Activated CD4-positive, alpha-beta T cell treated with anti-CD3 and anti-CD28 coated beads, Interleukin-10, Interleukin-2, amounts not matched to agents 100 ng/mL and 50 ng/mL, durations not matched to agents 16 hours and 8 hours (primary cell): Measurements from ENCODE around the gene SLC38A3.
A peak's percentile ranks its signal among the peaks of the same experiment; 100 is the strongest.
"Not testable (repeated sequence)": the region's sequence is repeated elsewhere in the genome, so short reads cannot be mapped to it uniquely, and the experiment has no call there.

Source experiments
- DNase-seq: peaks from one replicate; pipeline ENCODE4 v3.0.0-alpha.2; 2020

SLC38A3 gene

DNA sequence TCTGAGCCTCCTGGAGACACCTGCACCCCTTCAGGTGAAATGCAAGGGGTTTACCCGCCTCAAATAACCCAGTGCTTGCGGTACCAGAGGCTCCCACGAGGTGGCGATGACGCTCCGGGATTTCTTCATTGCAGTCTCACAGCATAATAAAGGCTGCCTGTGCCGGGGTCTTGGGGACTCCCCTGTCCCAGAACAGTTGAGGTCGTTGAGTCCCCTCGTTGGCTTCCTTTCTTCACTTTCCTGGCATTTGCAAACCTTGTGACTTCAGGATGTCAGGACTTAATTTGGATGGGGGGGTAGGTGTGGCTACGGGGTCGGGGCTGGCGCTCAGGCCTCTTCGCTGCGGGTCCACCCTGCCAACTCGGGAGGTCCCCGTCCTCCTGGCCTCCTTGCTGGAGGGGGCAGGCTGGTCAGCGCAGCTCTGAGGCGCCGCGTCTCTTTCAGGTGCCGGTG, 12.4 kb upstream of the SLC38A3 start:
- DNase-seq, result peak; percentile 78

DNA sequence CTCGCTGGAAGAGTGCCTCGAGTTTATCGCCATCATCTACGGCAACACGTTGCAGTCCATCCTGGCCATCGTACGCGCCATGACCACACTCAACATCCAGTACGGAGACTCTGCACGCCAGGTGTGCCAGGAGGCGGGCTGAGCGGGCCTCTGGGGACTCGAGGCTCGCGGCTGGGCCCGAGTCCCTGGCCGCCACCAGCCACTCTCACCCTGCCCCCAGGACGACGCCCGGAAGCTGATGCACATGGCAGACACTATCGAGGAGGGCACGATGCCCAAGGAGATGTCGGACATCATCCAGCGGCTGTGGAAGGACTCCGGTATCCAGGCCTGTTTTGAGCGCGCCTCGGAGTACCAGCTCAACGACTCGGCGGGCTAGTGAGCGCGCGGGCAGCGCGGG, 11.8 kb upstream of the SLC38A3 start:
- DNase-seq, result no peak

DNA sequence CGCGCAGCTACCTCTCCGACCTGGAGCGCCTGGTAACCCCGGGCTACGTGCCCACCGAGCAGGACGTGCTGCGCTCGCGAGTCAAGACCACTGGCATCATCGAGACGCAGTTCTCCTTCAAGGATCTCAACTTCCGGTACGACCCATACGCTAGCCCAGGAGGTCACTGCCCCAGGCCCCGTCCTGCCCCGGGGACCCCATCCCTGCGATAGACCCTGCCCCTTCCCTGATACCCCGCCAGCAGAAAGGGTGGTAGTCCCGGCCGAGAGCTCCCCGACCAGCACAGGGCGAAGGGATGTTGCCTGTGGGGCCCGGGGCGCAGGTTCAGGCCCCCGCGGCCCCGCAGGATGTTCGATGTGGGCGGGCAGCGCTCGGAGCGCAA, 11.3 kb upstream of the SLC38A3 start:
- DNase-seq, result no peak

DNA sequence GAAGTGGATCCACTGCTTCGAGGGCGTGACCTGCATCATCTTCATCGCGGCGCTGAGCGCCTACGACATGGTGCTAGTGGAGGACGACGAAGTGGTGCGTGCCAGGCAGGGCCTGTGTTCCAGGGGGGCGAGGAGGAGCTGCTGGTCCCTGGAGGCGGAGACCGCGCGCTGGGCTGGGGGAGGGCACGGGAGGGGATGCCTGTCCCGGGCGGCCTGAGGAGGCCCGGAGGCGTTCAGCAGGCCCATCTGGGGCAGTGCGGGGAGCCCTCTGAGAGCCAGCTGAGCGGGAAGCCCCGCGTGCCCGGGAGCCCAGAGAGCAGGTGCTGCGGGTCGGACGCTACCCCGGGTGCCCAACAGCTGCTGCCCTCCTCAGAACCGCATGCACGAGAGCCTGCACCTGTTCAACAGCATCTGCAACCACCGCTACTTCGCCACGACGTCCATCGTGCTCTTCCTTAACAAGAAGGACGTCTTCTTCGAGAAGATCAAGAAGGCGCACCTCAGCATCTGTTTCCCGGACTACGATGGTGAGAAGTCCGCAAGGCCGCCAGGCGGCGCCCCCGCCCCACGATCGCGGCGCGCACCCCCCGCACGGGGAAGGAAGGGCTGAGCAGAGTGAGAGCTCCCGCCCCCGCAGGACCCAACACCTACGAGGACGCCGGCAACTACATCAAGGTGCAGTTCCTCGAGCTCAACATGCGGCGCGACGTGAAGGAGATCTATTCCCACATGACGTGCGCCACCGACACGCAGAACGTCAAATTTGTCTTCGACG, 10.8 kb upstream of the SLC38A3 start:
- DNase-seq, result peak; percentile 77

DNA sequence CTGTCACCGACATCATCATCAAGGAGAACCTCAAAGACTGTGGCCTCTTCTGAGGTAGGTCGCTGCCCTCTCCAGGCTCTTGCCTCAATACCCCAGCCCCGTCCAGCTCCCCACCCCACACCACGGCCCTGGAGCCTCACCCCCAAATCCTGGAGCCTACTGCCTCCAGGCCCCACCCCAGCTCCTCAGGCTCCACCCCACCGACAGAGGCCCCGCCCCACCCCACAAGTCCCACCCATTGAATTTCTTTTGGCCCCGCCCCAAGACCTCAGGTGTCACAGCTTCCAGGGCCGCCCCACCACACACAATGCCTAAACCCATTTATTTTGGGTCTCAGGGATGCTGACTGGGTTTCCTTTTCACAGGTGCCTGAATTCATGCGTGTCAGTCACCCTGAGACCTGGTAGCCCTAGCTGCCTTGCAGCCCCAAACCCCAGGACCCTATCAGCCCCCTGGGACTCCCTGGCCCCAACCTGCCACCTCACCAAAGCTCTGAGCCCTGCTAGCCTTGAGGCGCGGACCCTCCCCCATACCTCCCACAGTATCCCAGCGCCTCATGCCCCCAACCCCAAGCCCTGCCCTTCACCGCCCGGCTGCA, 10.1 kb upstream of the SLC38A3 start:
- DNase-seq, result peak; percentile 35

DNA sequence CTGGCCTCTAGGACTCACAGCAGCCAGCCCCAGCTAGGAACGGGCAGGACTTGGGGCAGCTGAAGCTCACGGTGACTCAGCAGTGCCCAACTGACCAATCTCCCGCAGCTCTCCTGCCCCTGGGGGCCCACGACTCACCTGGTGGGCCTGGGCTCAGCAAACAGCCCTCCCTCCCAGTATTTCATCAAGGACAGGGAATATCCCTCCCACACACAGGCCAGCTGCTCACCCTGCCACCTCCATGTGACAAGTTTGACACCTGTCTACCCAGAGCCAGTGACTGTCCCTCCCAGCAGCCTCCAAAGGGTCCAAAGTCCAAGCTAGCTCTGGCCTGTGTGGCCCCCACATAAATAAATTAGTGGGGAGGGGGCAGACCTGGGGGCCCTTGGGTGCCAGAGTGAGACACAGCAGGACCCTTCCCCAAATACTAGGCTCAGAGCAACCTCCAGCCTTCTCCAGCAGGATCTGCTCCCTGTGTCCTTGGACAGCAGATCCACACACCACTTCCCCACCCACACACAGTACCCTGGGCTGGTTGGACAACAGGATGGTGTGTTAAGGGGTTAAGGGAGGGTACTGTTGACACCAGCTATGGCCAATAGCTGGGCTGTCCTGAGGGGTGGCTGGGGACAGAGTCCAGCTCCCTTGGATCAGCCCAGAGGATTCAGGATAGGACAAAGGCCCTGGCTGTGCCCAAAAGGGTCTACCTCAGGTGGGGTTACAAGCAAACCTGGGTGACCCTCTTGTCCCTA, 9.4 kb upstream of the SLC38A3 start:
- DNase-seq, result no peak

DNA sequence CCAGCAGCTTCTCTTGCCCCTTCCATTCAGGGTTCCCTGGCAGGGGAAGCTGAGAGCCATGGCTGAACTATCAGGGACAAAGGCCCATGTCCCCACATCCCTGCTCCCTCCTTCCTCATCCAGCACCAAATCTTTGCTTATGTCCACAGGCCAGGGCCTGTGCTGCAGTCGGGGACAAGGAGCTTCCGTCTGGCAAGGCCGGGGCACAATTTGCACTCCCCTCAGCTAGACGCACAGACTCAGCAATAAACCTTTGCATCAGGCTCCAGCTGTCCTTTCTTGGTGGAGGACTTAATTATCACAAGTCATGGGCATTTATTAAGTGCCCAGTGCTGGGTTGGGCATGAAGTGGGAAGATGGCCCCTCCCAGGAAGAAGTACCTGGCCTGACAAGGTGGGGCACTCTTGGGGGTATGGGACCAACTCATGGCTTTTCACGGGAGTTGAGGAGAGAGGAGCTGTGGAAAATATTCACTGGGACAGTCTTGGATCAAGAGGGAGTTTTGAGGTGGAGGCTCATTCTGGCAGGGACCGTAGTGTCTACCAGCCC, 8.7 kb upstream of the SLC38A3 start:
- no peak for DNase-seq

DNA sequence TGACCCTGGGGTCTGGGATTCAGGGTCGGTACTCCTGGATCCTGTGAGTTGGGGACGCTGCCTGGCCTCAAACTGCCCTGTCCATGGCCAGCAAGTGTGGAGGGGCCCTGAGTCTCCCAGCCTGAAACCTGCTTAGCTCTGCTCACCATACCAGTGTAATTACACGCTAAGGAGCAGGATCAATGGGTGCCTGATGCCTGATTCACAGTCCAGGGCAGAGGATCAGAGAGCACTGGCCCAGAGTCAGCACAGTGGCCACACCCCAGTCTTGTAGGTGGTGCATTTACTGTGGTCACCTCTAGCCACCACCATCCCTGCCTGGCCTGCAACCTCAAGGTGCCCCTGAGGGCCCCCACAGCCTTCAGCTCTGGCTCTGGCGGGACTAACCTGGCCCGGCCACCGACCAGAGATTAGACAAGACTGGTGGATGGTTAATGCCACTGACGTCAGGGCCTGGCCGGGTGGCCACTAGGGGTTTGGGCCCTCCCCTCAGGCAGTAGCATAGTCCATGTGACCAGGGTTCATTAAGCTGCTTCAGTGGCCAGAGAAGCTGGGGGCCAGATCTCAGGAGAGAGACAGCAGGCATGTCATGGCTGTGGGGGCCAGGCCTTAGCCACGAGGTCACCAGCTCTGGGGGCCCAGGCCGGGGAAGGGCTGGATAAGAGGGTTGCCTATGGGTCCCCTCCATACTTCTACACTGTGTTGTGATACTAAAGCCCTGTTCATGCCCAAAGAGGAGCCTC, 3.3 kb upstream of the SLC38A3 start:
- no peak for DNase-seq

DNA sequence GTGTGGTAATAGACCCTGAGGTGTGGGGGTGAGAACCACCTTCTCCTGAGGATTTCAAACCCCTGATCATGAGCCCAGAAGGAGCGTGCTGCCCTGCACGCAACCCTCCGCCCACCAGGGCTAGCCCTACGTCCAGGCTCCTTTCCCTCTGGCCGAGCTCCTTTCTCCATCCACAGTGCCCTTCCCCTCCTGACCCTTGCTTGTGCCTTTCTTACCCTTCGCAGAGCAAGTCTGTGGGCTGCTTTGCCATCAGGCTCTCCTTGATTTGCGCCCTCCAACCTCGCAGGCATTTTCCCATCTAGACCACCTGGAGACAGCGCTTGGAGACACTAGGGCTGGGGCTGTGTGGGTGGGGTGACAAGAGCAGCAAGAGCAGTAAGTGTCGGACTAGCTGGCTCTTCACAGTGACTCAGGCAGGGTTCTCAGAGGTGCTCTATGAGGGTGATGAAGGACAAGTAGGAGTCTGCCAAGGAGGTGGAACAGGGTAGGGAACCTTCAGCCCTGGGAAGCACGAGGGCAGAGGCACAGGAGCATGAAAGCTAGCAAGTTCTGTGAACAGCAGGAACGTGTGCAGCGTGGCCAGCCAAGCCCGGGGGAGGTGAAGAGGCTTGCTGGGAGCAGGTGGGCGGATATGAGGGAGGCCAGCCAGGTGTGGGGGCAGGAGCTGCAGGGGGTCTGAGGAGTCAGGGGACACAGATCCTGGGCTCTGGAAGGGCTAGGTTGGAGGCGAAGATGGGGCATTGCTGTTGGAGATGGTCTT, 2.5 kb upstream of the SLC38A3 start:
- no peak for DNase-seq

DNA sequence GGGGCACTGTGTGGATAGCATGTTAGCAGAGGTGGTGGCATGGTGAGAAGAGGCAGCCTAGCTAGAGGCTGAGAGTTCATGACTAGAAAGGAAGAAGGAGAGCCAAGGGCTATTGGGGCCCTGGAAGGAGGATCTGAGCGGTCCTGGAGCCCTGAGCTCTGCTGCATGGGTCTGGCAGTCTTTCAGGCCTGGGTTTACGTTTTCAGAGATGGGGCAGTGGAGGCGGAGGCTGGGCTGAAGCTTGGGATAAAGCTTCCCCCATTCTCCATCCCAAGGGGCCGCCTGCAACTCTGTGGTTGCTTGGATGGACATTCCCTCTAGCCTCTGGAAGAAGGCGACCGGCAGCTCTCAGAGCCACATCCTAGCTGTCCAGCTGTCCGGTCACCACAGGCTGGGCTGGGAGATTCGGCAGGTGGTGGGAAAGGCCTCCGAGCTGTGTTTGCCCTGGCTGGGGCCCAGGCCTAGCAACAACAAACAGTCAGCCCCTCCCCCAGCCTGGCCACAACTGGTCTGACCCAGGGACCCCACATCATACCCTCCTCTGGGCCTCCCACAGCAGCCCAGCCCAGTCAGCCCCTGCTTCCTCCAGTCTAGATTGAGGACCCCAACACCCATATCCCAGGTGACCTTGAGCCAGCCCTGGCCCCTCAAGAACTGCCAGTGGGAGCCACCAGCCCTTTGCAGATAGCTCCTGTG, 1.8 kb upstream of the SLC38A3 start:
- DNase-seq, result no peak

DNA sequence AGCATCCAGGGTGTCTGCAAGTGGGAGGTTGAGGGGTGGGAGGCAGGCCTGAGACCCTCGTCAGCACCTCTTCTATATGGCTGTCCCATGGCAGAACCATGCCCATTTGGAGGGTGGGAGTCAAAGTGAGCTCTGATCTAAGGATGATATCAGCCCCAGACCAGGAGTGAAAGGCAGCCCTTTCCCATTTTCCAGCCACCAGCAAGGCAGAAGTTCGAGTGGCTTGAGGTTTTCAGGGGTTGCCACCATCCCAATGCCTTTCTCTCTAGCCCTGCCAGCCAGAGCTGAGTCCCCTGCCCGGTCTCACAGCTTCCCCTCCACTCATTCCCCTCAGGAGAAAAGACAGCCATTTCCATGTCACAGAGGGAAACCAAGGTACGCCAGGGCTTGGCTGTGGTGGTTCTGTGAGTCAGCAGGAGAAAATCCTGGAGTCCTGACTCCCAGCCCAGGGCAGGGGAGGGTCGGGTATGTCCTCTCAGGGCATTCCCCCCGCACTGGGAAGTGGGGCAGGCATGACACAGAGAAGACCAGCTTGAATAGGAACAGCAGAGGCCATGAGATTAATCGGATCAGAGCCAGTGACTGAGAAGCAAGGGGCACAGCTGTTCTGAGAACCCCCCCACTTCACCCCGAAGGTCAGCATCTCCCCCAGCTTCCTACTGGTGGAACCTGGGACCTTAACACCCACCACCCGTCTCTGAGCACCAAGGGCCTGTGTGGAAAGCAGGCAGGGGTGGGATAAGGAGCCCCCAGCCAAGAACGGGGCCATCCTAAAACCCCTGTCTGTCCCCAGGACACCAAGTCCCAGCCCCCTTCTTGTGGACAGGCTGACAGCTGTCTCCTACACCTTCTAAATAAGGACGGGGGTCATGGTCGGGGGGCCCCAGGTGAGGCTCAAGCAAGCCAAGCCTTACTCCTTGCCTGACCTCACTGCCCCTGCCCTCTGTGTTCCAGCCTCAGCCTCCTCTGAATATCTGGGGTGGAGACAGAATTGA, 965 bp upstream of the SLC38A3 start:
- DNase-seq, result no peak

DNA sequence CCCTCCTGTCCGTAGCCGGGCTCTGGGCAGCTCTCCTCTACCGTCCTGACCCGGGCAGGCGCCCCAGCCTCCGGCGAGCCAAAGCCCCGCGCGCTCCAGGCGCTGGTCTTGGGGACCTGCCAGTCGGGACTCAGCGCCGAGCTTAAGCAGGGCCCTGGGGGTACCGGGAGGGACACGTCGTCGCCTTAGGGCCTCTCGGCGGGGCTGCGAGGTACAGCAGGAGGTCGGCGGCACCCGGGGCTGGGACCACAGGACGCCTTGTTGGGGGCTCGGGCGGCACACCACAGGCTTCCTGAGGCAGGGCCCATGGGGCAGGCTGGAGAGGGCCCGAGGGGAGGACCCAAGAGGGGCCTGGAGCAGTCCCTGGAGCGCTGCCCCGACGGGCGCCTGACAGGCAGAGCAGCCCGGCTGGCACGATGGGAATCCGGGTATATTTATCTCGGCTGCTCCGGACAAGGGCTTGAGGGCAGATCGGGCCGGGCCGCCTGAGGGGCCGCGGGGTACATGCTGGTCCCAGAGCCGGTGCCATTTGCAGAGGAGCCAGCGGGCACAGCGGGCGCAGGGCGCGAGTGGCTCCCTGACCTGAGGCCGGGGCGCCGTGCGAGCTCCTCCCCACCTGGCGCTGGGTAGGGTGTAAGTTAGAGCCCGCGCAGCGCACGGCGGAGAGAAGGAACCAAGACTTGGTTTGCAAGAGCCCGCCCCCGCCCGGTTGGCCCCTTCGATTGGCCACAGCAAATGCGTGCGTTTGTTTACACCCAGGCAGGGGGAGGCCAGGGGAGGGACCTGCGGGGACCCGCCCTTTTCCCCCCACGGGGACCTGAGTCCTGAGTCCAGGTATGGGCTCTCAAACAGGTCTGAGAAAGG, 574 bp downstream of the SLC38A3 start:
- peak; percentile 24 for DNase-seq

DNA sequence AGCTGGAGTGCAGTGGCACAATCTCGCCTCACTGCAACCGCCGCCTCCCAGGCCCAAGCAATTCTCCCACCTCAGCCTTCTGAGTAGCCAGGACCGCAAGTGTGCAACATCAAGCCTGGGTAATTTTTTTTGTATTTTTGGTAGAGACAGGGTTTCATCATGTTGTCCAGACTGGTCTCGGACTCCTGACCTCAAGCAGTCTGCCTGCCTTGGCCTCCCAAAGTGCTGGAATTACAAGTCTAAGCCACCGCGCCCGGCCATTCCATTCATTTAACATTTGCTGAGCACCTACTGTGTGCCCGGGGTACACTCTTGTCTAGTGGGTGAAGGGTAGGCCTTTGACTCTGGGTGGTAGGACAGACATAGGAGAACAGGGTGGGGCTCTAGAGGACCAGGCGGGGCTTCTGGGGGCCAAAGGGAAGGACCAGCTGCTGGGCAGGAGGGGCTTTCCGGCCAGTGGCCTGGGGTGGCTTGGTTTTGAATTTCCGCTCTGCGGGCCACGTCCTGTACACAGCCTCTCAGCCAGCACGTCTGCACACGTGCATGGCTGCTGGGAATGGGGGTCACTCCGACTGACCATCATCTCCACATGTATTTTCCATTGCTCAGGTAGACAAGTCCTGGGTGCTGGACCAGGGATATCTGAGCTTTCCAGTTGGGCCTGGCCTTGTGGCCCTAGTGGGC, 2.4 kb downstream of the SLC38A3 start:
- no peak for DNase-seq

DNA sequence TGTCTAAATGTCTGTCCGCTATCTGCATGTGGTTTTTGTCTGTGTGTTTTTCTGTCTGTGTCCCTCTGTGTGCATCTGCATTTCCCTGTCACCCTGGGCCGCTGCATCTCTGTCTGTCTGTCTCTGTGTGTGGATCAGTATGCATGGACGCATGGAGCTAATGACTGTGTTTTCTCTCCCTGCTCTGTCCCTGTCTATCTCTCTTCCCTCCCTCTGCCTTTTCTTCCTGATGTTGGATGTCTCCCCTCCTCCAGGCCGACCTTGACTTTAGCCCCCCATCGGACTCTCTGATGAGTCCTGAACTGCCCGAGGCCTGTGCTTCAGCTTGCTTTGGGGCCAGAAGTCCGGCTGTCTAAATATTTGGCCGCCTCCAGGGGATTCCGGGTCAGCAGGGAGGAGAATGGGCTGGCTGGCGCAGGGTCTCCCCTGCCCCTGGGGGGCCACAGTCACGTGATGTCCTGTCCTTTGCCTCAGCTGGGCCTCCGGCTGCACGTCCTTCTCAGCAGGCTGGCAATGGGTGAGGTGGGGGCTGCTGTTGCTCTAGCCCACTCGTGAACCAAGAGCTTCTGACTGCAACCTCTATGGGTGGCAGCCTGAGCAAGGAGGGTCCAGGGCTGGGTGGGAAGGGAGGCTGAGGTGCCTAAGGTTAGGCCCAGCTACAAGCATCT, 3.7 kb downstream of the SLC38A3 start:
- no peak for DNase-seq

DNA sequence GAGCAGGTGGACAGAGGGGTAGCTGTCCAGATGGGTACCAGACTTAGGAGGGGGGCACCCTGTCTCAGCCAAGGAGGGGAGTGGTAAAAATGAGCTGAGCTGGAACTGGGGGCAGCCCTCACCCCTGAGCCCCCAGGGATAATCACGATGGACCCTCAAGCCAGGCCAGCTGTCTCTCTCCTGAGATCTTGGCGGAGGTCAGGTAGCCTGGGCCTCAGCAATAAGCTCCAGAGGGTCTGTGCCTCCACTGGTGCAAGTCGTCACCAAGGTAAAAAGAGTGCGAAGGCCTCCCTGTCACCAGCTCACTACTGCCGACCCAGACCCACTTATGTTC, 5.1 kb downstream of the SLC38A3 start:
- DNase-seq, result no peak

DNA sequence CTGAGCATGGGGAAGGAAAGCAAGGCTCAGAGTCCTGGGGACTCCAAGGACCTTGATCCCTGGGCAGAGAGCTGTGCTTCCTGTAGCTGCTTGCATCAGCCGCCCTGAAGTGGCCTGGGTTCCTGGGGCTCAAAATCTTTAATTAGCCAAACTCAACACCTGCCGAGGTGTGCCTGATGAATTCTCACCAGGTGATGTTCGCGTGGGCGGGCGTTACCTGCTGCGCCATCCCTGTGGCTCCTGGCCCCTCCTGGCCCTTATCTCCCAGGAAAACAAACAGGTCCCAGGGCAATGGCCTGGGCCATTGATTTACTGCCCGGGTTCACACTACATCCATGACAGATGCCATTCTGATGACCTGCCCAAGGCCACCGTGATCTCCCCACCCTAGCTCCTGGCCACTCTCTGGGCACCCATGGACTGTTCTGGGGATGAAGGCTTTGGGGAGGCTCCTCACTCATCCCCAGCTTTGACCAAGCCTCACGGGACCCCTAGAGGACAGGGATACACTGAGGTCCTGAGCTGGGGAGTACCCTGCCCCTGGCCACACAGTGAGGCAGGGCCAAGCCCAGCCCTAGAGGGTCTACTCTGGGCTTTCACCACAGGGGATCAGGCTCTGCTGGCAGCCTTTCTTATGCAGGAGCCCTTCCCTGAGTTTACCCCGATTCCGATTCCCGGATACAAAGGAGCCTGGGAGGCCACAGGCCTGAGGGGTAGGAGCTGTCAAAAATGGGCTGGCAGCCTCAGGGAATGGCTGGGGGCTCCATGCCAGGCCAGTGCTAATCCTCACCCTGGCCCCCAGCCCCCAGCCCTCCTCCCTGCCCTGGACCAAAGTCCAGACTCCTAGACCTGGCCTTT, 5.7 kb downstream of the SLC38A3 start:
- DNase-seq, result no peak

DNA sequence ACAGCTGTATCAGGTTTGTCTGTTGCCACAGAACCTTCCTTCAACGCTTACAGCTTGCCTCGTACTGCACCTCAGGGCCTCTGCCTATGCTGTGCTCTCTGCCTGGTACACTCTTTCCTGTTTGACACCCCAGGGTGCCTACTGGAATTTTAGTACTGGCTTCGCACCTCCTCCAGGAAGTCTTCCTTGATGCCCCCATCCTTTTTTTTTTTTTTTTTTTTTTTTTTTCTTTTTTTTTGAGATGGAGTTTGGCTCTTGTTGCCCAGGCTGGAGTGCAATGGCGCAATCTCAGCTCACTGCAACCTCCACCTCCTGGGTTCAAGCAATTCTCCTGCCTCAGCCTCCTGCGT, 6.3 kb downstream of the SLC38A3 start:
- not testable (repeated sequence) for DNase-seq
